Esophagus squamous epithelium (tissue), 4 donors: Measurements from ENCODE around the gene HNRNPK.

Experiments used
- POLR2A ChIP-seq, 4 donors: fragments of 450-650 bp; IDR thresholded peaks; one replicate each; pipeline ENCODE4 v1.6.1; 2017; ENCODE audit warnings: antibody characterized with exemption in 4 of 4, mild to moderate bottlenecking in 4 of 4, moderate library complexity in 3 of 4
- TF ChIP-seq, protein P1 (sequence below), 6 experiments: fragments of 450-650 bp in 4 of 6; fragments of 200-600 bp in 2 of 6; sonication (generic) in 2 of 6; IDR thresholded peaks; one replicate each; pipeline ENCODE4 v1.5.1; 2016 to 2019; ENCODE audit warnings: antibody characterized with exemption in 6 of 6, mild to moderate bottlenecking in 4 of 6, moderate library complexity in 4 of 6

DNA sequence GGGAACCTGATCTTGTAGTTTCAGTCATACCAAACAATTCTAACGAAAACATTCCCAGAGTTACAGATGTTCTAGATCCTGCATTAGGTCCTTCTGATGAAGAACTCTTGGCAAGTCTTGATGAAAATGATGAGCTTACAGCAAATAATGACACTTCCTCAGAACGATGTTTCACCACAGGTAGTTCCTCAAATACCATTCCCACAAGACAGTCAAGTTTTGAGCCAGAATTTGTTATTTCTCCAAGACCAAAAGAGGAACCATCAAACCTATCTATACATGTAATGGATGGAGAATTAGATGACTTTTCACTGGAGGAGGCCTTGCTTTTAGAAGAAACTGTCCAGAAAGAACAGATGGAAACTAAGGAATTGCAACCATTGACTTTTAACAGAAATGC is 21.6 kb upstream of the HNRNPK start:
- TF ChIP-seq, protein P1, sequence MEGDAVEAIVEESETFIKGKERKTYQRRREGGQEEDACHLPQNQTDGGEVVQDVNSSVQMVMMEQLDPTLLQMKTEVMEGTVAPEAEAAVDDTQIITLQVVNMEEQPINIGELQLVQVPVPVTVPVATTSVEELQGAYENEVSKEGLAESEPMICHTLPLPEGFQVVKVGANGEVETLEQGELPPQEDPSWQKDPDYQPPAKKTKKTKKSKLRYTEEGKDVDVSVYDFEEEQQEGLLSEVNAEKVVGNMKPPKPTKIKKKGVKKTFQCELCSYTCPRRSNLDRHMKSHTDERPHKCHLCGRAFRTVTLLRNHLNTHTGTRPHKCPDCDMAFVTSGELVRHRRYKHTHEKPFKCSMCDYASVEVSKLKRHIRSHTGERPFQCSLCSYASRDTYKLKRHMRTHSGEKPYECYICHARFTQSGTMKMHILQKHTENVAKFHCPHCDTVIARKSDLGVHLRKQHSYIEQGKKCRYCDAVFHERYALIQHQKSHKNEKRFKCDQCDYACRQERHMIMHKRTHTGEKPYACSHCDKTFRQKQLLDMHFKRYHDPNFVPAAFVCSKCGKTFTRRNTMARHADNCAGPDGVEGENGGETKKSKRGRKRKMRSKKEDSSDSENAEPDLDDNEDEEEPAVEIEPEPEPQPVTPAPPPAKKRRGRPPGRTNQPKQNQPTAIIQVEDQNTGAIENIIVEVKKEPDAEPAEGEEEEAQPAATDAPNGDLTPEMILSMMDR (IDR thresholded peaks at IDR 0.05) = no peak
- no peak for TF ChIP-seq POLR2A (IDR thresholded peaks at IDR 0.05)
